Stomach (tissue), 9 donors: ENCODE measurements around the gene PRKCA. TPM values are rescaled to one million over a fixed set of nuclear protein-coding genes. Genes with fewer than 3 reads are reported as not detected.

ENCODE experiments used
- DNase-seq, 2 donors: peaks; one replicate each; pipeline versions ENCODE4 v3.0.0 to v3.0.0-alpha.2; 2013 to 2019
- H3K27ac ChIP-seq, 5 donors: fragments of 200-600 bp in 4 of 5; sonication (generic) in 4 of 5; one replicate each; pipeline ENCODE4 v1.5.1; 2013 to 2019; ENCODE audit warnings: mild to moderate bottlenecking in 1 of 5, moderate library complexity in 1 of 5
- H3K27me3 ChIP-seq, 3 donors: fragments of 200-600 bp; sonication (generic); one replicate each; pipeline ENCODE4 v1.5.1; 2017 to 2019; ENCODE audit warnings: mixed run types in 1 of 3
- H3K36me3 ChIP-seq, 4 donors: fragments of 200-600 bp; sonication (generic); 1 replicate in 3 of 4; 2 replicates in 1 of 4; pipeline ENCODE4 v1.5.1; 2016 to 2019
- H3K4me1 ChIP-seq, 4 donors: fragments of 200-600 bp; sonication (generic); one replicate each; pipeline ENCODE4 v1.5.1; 2016 to 2019
- H3K4me3 ChIP-seq, 4 donors: fragments of 200-600 bp; sonication (generic) in 3 of 4; one replicate each; pipeline ENCODE4 v1.5.1; 2016 to 2019; ENCODE audit warnings: mild to moderate bottlenecking in 1 of 4
- H3K9me3 ChIP-seq, 4 donors: fragments of 200-600 bp; sonication (generic); one replicate each; pipeline ENCODE4 v1.5.1; 2016 to 2019
- CTCF ChIP-seq, 7 experiments: fragments of 450-650 bp in 4 of 7; fragments of 200-600 bp in 3 of 7; sonication (generic) in 3 of 7; IDR thresholded peaks; one replicate each; pipeline ENCODE4 v1.5.1; 2016 to 2019; ENCODE audit warnings: antibody characterized with exemption in 7 of 7, control low read depth in 2 of 7, mild to moderate bottlenecking in 1 of 7
- EP300 ChIP-seq: sonication (generic); formaldehyde crosslinking; IDR thresholded peaks from one replicate; pipeline ENCODE4 v1.6.1; 2017; ENCODE audit warnings: antibody characterized with exemption
- POLR2A ChIP-seq, 4 donors: fragments of 450-650 bp; IDR thresholded peaks; one replicate each; pipeline ENCODE4 v1.6.1; 2016; ENCODE audit warnings: antibody characterized with exemption in 4 of 4, control low read depth in 2 of 4, mild to moderate bottlenecking in 1 of 4, moderate library complexity in 1 of 4
- POLR2AphosphoS5 ChIP-seq, 3 donors: sonication (generic); formaldehyde crosslinking; IDR thresholded peaks; one replicate each; pipeline ENCODE4 v1.6.1; 2016; ENCODE audit warnings: antibody characterized with exemption in 3 of 3
- WGBS, 5 donors: extraction: QIAGEN DNeasy Blood & Tissue Kit in 3 of 5; methylation state at CpG; one replicate each; pipeline versions ENCODE4 v1.1.5 to v1.1.7; 2013 to 2018; 5-methylcytosine and 5-hydroxymethylcytosine counted together
- intact Hi-C: fragments of 100-400 bp; cut with DNase I; formaldehyde crosslinking; loops from one replicate; pipeline ENCODE4 v1.15.1; 2023; ENCODE audit warnings: low total_unique reads
- polyA plus RNA-seq, 3 donors: library from polyadenylated mRNA; stranded (reverse); fragments of 200-250 nt; gene quantifications; one replicate each; pipeline ENCODE4 v1.2.3, GENCODE V29; 2013
- total RNA-seq, 5 donors: library from RNA; depleted of rRNA; stranded (reverse); fragments of >200 nt; gene quantifications; one replicate each; pipeline versions ENCODE4 v1.1.0 to v1.2.3, GENCODE V29; 2014 to 2016
- donor health status: healthy with polysubstance abuse.
- donor health status: Bipolar disorder and iron deficiency.
- donor health status: healthy.

Gene PRKCA
- total and polyA plus RNA-seq, 8 donors = 2.1 to 41.1 (median 12.2) TPM

- no peaks in the 10 kb centered on the region for H3K9me3 ChIP-seq
- H3K27ac ChIP-seq = no peak overlapping the region
- H3K4me1 ChIP-seq = peaks cover 0 to 27% (median 0%) of the 10 kb centered on the region in 4 donors
- H3K36me3 ChIP-seq = no peaks in the 10 kb centered on the region
- no peaks in the 10 kb centered on the region for H3K27me3 ChIP-seq
- no peak for TF ChIP-seq EP300
- no peak for TF ChIP-seq CTCF (IDR thresholded peaks at IDR 0.05)
- TF ChIP-seq POLR2AphosphoS5 (IDR thresholded peaks at IDR 0.05) = no peak
- no peak for TF ChIP-seq POLR2A (IDR thresholded peaks at IDR 0.05)
- intact Hi-C loops = no loop called here
- WGBS, 5 donors = 90 to 95% (median 94%) methylated on average over 7 of the region's 7 CpGs
- no peak for DNase-seq
- H3K4me3 ChIP-seq = no peak overlapping the region
These were observed 333.1 kb downstream of the PRKCA start for GRCh38 chr17:66635386-66636045.

GRCh38 chr17:66636111-66636510, 333.7 kb downstream of the PRKCA start:
- Histone ChIP-seq H3K4me1 (peaks cover 0 to 27% (median 0%) of the 10 kb centered on the region in 4 donors), H3K27me3 (no peaks in the 10 kb centered on the region), H3K27ac (no peak overlapping the region), H3K9me3 (no peaks in the 10 kb centered on the region), H3K4me3 (no peak overlapping the region), H3K36me3 (peaks cover 0 to 1% (median 0%) of the 10 kb centered on the region in 4 donors)
- TF ChIP-seq POLR2A (IDR thresholded peaks at IDR 0.05) (no peak), CTCF (IDR thresholded peaks at IDR 0.05) (no peak), EP300 (no peak)
- 61 to 83% (median 72%) methylated on average over 4 of the region's 4 CpGs for WGBS, 5 donors
- no peak for DNase-seq
- intact Hi-C loops = no loop called here

- peaks cover 0 to 15% (median 7%) of the 10 kb centered on the region in 4 donors for H3K36me3 ChIP-seq
- peaks cover 0 to 27% (median 0%) of the 10 kb centered on the region in 4 donors for H3K4me1 ChIP-seq
- no peak overlapping the region for H3K27ac ChIP-seq
- no peaks in the 10 kb centered on the region for H3K27me3 ChIP-seq
- WGBS, 5 donors = 79 to 90% (median 88%) methylated on average over 6 of the region's 6 CpGs
- intact Hi-C loops = no loop called here
- DNase-seq = no peak
- H3K4me3 ChIP-seq = no peak overlapping the region
- H3K9me3 ChIP-seq = no peaks in the 10 kb centered on the region
- TF ChIP-seq POLR2A (IDR thresholded peaks at IDR 0.05) = no peak
- no peak for TF ChIP-seq EP300
- TF ChIP-seq POLR2AphosphoS5 (IDR thresholded peaks at IDR 0.05) = no peak
- TF ChIP-seq CTCF (IDR thresholded peaks at IDR 0.05) = no peak
These were observed 335.1 kb downstream of the PRKCA start for GRCh38 chr17:66637491-66637890.

- Histone ChIP-seq H3K27ac (no peak overlapping the region), H3K4me3 (no peak overlapping the region), H3K36me3 (peaks cover 0 to 20% (median 11%) of the 10 kb centered on the region in 4 donors), H3K9me3 (no peaks in the 10 kb centered on the region), H3K27me3 (no peaks in the 10 kb centered on the region), H3K4me1 (peaks cover 0 to 24% (median 3%) of the 10 kb centered on the region in 4 donors)
- intact Hi-C loops = no loop called here
- no peak for TF ChIP-seq EP300
- TF ChIP-seq CTCF (IDR thresholded peaks at IDR 0.05) = no peak
- no peak for TF ChIP-seq POLR2AphosphoS5 (IDR thresholded peaks at IDR 0.05)
- no peak for TF ChIP-seq POLR2A (IDR thresholded peaks at IDR 0.05)
- 94 to 97% (median 96%) methylated on average over 9 of the region's 9 CpGs for WGBS, 5 donors
- no peak for DNase-seq
These were observed 336.5 kb downstream of the PRKCA start for GRCh38 chr17:66638707-66639479.
